ENCODE results near the gene DHX15. TPM values are rescaled to one million over a fixed set of nuclear protein-coding genes. Genes with fewer than 3 reads are reported as not detected.

Gene DHX15
- total and polyA plus RNA-seq, 3 donors from 2014 or later = 84.1 to 136 (median 123) TPM

DNA sequence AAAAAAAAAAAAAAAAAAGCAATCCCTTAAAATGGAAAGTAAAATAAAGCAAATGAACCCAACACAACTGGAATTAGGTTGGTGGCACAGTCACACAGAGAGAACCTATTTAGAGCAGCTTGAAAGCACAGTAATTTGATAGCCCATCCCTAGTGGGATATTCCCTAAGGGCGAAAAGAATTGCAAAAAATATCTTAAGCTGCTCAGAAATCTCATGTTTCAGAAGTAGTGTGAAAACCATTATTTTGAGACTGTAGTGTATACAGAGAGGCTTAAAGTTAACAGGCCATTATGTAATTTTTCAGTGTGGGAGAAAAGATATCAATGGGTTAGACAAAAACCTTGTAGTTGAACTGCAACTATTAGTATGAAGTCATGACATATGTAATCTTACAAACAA, 40.0 kb upstream of the DHX15 start:
- intact Hi-C loops (cut with DNase I; ENCODE audit: low total_unique reads) = no loop called here
- H3K27ac ChIP-seq = no peak overlapping the region
- no peak overlapping the region for H3K4me3 ChIP-seq
- H3K4me1 ChIP-seq = no peaks in the 10 kb centered on the region
- TF ChIP-seq, protein P1, sequence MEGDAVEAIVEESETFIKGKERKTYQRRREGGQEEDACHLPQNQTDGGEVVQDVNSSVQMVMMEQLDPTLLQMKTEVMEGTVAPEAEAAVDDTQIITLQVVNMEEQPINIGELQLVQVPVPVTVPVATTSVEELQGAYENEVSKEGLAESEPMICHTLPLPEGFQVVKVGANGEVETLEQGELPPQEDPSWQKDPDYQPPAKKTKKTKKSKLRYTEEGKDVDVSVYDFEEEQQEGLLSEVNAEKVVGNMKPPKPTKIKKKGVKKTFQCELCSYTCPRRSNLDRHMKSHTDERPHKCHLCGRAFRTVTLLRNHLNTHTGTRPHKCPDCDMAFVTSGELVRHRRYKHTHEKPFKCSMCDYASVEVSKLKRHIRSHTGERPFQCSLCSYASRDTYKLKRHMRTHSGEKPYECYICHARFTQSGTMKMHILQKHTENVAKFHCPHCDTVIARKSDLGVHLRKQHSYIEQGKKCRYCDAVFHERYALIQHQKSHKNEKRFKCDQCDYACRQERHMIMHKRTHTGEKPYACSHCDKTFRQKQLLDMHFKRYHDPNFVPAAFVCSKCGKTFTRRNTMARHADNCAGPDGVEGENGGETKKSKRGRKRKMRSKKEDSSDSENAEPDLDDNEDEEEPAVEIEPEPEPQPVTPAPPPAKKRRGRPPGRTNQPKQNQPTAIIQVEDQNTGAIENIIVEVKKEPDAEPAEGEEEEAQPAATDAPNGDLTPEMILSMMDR (IDR thresholded peaks at IDR 0.05) = no peak
- no peak for TF ChIP-seq POLR2A (IDR thresholded peaks at IDR 0.05)
- WGBS, 2 donors = 36 to 74% methylated on average over 1 of the region's 1 CpG
- DNase-seq = no peak
- no peaks in the 10 kb centered on the region for H3K36me3 ChIP-seq (ENCODE audit: low read depth, missing control alignments)
- no peaks in the 10 kb centered on the region for H3K9me3 ChIP-seq
- H3K27me3 ChIP-seq = no peaks in the 10 kb centered on the region

DNA sequence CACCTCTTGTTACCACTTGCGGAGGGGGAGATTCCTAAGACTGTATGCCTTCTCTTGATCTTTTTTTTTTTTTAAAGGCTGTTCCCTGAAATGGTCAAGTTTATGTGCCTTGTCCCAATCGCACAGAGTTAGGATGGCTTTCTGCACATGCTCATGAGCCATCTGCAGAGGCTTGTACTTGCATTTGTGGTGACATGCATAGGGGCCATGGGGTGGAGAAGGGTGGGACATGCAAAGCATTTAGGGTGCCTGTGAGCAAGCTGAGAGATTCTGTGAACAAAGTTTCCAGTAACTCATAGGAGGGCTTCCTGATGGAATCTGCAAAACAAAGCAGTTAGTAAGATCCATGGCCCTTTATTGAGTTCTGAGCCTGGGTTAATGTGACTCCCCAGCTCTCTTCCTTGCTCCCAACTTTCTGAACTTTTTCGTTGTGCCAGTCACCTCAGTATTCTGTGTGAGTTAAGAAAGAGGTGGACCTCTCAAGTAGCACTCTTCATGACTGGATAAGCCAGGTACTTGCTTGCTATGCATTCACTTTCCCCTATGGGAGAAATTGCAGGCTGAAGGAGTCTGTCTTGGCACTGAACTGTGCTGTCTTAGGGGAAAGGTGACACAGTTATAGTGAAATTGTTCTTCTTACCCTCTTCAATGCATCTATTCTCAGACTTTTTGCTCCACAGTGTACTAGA, 37.9 kb upstream of the DHX15 start:
- WGBS, 2 donors = 81 to 87% methylated on average over 3 of the region's 3 CpGs
- Histone ChIP-seq H3K27me3 (no peaks in the 10 kb centered on the region), H3K36me3 (ENCODE audit: low read depth, missing control alignments) (no peaks in the 10 kb centered on the region), H3K4me1 (no peaks in the 10 kb centered on the region), H3K27ac (no peak overlapping the region), H3K4me3 (no peak overlapping the region), H3K9me3 (no peaks in the 10 kb centered on the region)
- no peak for DNase-seq
- intact Hi-C loops (cut with DNase I; ENCODE audit: low total_unique reads) = no loop called here
- TF ChIP-seq, protein P1 (IDR thresholded peaks at IDR 0.05) = no peak
- no peak for TF ChIP-seq POLR2A (IDR thresholded peaks at IDR 0.05)

DNA sequence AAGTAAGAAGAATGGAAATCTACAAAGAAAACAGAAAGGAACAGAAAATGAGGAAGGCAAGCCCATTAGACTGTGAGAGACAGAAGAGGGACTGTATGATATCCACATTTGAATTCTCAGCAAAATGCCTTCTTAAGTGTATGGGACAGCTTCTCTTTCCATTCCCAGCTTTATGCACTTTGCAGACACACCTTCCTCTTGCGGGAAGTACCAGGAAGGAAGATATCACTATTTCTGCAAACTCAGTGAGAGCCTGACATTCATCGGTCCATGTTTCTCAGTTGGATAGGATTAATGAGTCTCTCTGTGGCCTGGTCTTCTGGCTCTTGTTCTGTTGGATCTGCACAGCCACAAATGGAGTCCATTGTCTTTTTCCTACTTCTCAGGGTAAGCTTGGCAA, 31.6 kb upstream of the DHX15 start:
- H3K36me3 ChIP-seq (ENCODE audit: low read depth, missing control alignments) = no peaks in the 10 kb centered on the region
- no peak overlapping the region for H3K4me3 ChIP-seq
- no peak for TF ChIP-seq POLR2A (IDR thresholded peaks at IDR 0.05)
- TF ChIP-seq, protein P1 (IDR thresholded peaks at IDR 0.05) = no peak
- no peaks in the 10 kb centered on the region for H3K27me3 ChIP-seq
- no peaks in the 10 kb centered on the region for H3K9me3 ChIP-seq
- no peak overlapping the region for H3K27ac ChIP-seq
- DNase-seq = no peak
- 94 to 96% methylated on average over 2 of the region's 2 CpGs for WGBS, 2 donors
- H3K4me1 ChIP-seq = no peaks in the 10 kb centered on the region
- intact Hi-C loops (cut with DNase I; ENCODE audit: low total_unique reads) = no loop called here

DNA sequence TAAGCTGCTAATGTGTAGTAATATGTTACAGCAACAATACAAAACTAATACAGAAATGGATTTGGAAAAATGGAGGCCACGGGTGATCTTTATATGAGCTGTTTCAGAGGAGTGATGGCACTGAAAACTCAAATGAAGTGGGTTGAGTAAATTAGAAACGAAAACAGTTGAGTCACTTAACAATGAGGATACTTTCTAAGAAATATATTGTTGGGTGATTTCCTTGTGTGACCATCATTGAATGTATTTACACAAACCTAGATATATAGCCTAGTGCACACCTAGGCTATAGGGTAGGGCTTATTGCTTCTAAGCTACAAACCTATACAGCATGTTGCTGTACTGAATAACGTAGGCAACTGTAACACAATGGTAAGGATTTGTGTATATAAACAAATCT, 30.5 kb upstream of the DHX15 start:
- WGBS, 2 donors = 88 to 93% methylated on average over 3 of the region's 3 CpGs
- no peak for DNase-seq
- TF ChIP-seq, protein P1 (IDR thresholded peaks at IDR 0.05) = no peak
- no peak for TF ChIP-seq POLR2A (IDR thresholded peaks at IDR 0.05)
- Histone ChIP-seq H3K27me3 (no peaks in the 10 kb centered on the region), H3K4me3 (no peak overlapping the region), H3K4me1 (no peaks in the 10 kb centered on the region), H3K27ac (no peak overlapping the region), H3K36me3 (ENCODE audit: low read depth, missing control alignments) (no peaks in the 10 kb centered on the region), H3K9me3 (no peaks in the 10 kb centered on the region)
- intact Hi-C loops (cut with DNase I; ENCODE audit: low total_unique reads) = no loop called here

DNA sequence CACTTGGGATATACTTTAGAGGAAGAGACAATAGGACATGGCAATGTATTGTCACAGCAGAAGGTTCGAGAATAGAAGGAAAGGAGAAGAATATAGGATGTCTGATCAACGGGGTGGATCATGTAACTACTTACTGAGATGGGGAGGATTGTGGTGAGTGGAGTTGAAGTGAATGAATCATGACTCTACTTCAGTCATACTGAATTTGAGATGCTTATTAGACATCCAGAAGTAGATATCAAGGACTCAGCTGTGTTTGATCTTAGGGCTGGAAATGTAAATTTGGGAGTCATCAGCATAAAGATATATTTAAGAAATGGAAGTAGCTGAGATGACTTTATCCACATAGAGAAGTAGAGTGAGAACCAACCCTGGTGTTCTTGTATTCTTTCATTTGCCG, 29.1 kb upstream of the DHX15 start:
- intact Hi-C loops (cut with DNase I; ENCODE audit: low total_unique reads) = no loop called here
- DNase-seq = no peak
- WGBS, 2 donors = 78 to 88% methylated on average over 3 of the region's 3 CpGs
- Histone ChIP-seq H3K9me3 (no peaks in the 10 kb centered on the region), H3K4me1 (no peaks in the 10 kb centered on the region), H3K36me3 (ENCODE audit: low read depth, missing control alignments) (no peaks in the 10 kb centered on the region), H3K27ac (no peak overlapping the region), H3K4me3 (no peak overlapping the region), H3K27me3 (no peaks in the 10 kb centered on the region)
- TF ChIP-seq, protein P1 (IDR thresholded peaks at IDR 0.05) = no peak
- TF ChIP-seq POLR2A (IDR thresholded peaks at IDR 0.05) = no peak

All from testis (tissue), 3 donors.